ENCODE results near the gene IGF1.

Gene IGF1

GRCh38 chr12:102347811-102348210, 132.6 kb downstream of the IGF1 start:
- H3K27me3 ChIP-seq (ENCODE audit: insufficient read depth, insufficient read length): no peaks in the 10 kb centered on the region
- H3K4me1 ChIP-seq (ENCODE audit: insufficient read depth, insufficient read length): no peaks in the 10 kb centered on the region
- H3K4me3 ChIP-seq (ENCODE audit: insufficient read length, low read depth): no peak overlapping the region
- no peak for DNase-seq (ENCODE audit: low read depth, low spot score)
- no peak for TF ChIP-seq SUZ12 (IDR thresholded peaks at IDR 0.05; ENCODE audit: extremely low read depth, insufficient read depth, insufficient read length)
- no peak for TF ChIP-seq ZNF274 (IDR thresholded peaks at IDR 0.05; ENCODE audit: low read depth, low read length)
- no peak for TF ChIP-seq YY1 (IDR thresholded peaks at IDR 0.05; ENCODE audit: insufficient read depth, insufficient read length)
- H3K36me3 ChIP-seq (ENCODE audit: insufficient read depth, insufficient read length, low read length): no peaks in the 10 kb centered on the region
- peaks cover 7% of the 10 kb centered on the region; the same call in 1 of the 2 replicates for H3K9me3 ChIP-seq (ENCODE audit: insufficient read depth, low read length)
- no peak overlapping the region for H3K9ac ChIP-seq (ENCODE audit: insufficient read length, low read depth)
